ENCODE data around the gene IL1R2.

DNA sequence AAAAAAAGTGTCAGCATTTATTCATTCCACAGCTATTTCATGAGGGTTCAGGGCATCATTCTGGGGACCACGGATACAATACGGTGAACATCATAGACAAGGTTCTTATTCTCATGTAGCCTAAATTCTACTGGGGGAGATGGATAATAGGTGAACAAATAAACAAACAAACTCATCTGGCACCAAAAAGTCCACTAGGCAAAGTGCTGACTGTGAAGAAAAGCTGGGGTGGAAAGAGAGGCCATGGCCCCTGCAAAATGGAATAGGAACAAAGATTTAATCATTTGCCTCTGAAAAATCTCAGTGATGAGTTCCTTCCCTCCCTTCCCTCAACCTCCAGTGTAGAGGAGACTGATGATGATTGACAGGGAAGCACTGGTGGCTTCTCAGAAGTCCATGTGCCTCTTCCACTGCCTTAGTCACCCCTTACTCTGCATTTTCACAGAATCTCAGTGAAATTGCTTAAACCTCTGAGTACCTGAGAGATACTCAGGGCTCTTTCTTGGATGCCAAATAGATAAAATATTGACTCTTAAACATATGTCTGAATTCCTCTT, 81.5 kb downstream of the IL1R2 start:
- TF ChIP-seq, protein P1, sequence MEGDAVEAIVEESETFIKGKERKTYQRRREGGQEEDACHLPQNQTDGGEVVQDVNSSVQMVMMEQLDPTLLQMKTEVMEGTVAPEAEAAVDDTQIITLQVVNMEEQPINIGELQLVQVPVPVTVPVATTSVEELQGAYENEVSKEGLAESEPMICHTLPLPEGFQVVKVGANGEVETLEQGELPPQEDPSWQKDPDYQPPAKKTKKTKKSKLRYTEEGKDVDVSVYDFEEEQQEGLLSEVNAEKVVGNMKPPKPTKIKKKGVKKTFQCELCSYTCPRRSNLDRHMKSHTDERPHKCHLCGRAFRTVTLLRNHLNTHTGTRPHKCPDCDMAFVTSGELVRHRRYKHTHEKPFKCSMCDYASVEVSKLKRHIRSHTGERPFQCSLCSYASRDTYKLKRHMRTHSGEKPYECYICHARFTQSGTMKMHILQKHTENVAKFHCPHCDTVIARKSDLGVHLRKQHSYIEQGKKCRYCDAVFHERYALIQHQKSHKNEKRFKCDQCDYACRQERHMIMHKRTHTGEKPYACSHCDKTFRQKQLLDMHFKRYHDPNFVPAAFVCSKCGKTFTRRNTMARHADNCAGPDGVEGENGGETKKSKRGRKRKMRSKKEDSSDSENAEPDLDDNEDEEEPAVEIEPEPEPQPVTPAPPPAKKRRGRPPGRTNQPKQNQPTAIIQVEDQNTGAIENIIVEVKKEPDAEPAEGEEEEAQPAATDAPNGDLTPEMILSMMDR (IDR thresholded peaks at IDR 0.05): no peak
- no peak for TF ChIP-seq POLR2A (IDR thresholded peaks at IDR 0.05)
